KMS-11 (cell line): ENCODE measurements around the gene RAD51B.

Experiments used
- H2AFZ ChIP-seq: fragments of 200-600 bp; sonication (generic); 2 replicates; pipeline ENCODE4 v1.6.1; 2016; ENCODE audit warnings: antibody characterized with exemption, mixed run types, low read depth
- H3K27ac ChIP-seq: fragments of 200-600 bp; sonication (generic); 2 replicates; pipeline ENCODE4 v1.6.1; 2016; ENCODE audit warnings: mild to moderate bottlenecking, mixed run types
- H3K27me3 ChIP-seq: fragments of 200-600 bp; sonication (generic); 2 replicates; pipeline ENCODE4 v1.6.1; 2017; ENCODE audit warnings: mild to moderate bottlenecking, low read depth, mixed run types, moderate library complexity; ENCODE audit not compliant: insufficient read depth
- H3K36me3 ChIP-seq: fragments of 200-600 bp; sonication (generic); 2 replicates; pipeline ENCODE4 v1.6.1; 2017; ENCODE audit warnings: mild to moderate bottlenecking, mixed run types; ENCODE audit not compliant: insufficient read depth
- H3K4me1 ChIP-seq: fragments of 200-600 bp; sonication (generic); 2 replicates; pipeline ENCODE4 v1.6.1; 2016; ENCODE audit warnings: mild to moderate bottlenecking, low read depth, mixed run types; ENCODE audit not compliant: poor library complexity, severe bottlenecking
- H3K4me2 ChIP-seq: fragments of 200-600 bp; sonication (generic); 2 replicates; pipeline ENCODE4 v1.7.0; 2016; ENCODE audit warnings: mild to moderate bottlenecking, mixed run types
- H3K4me3 ChIP-seq: fragments of 200-600 bp; sonication (generic); IDR thresholded peaks from 2 replicates; pipeline ENCODE4 v1.6.1; 2017; ENCODE audit warnings: low read depth, low read length, mixed read lengths; ENCODE audit not compliant: insufficient read depth
- H3K79me2 ChIP-seq: fragments of 200-600 bp; sonication (generic); 2 replicates; pipeline ENCODE4 v1.6.1; 2016; ENCODE audit warnings: low read depth, mixed run types; ENCODE audit not compliant: insufficient read depth
- H3K9ac ChIP-seq: fragments of 200-600 bp; sonication (generic); 2 replicates; pipeline ENCODE4 v1.6.1; 2016; ENCODE audit warnings: mild to moderate bottlenecking, mixed run types
- H4K20me1 ChIP-seq: fragments of 200-600 bp; sonication (generic); 2 replicates; pipeline ENCODE4 v1.6.1; 2016; ENCODE audit warnings: mild to moderate bottlenecking, mixed run types; ENCODE audit not compliant: insufficient read depth
- TF ChIP-seq, protein P1 (sequence below): fragments of 200-600 bp; sonication (generic); conservative IDR thresholded peaks from 2 replicates; pipeline ENCODE4 v1.6.1; 2017; ENCODE audit warnings: low read depth, mild to moderate bottlenecking, antibody characterized with exemption, low read length, moderate library complexity, mixed read lengths

Gene RAD51B

DNA sequence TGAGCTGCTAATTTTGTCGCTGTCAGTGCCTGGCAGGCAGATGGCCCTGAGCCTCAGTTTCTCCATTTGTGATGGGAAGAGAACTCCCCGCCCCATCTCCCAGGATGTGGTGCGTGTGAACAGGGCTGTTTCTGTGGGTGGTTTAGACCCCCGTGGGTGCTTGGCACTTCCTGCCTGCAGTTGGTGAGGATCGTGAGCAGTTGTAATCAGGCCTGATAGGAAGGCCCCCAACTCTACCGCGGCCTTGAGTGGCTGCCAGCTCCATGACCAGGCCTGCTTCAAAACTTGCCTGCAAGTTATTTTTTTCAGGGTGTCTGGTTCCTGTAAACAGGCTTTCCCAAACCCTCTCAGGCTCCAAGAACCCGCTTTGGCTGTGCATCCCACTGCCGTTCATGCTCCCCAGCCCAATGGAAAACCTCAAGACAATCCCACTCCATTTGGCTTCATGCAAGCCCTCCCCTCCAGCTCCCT is 834.9 kb downstream of the RAD51B start:
- Histone ChIP-seq H3K79me2 (no peaks in the 10 kb centered on the region), H3K27me3 (no peaks in the 10 kb centered on the region), H3K4me1 (no peaks in the 10 kb centered on the region), H4K20me1 (no peaks in the 10 kb centered on the region), H3K4me3 (no peak overlapping the region), H3K27ac (no peak overlapping the region), H3K9ac (no peak overlapping the region), H3K4me2 (no peak overlapping the region), H2AFZ (no peak overlapping the region), H3K36me3 (no peaks in the 10 kb centered on the region)
- TF ChIP-seq, protein P1, sequence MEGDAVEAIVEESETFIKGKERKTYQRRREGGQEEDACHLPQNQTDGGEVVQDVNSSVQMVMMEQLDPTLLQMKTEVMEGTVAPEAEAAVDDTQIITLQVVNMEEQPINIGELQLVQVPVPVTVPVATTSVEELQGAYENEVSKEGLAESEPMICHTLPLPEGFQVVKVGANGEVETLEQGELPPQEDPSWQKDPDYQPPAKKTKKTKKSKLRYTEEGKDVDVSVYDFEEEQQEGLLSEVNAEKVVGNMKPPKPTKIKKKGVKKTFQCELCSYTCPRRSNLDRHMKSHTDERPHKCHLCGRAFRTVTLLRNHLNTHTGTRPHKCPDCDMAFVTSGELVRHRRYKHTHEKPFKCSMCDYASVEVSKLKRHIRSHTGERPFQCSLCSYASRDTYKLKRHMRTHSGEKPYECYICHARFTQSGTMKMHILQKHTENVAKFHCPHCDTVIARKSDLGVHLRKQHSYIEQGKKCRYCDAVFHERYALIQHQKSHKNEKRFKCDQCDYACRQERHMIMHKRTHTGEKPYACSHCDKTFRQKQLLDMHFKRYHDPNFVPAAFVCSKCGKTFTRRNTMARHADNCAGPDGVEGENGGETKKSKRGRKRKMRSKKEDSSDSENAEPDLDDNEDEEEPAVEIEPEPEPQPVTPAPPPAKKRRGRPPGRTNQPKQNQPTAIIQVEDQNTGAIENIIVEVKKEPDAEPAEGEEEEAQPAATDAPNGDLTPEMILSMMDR, result no peak

DNA sequence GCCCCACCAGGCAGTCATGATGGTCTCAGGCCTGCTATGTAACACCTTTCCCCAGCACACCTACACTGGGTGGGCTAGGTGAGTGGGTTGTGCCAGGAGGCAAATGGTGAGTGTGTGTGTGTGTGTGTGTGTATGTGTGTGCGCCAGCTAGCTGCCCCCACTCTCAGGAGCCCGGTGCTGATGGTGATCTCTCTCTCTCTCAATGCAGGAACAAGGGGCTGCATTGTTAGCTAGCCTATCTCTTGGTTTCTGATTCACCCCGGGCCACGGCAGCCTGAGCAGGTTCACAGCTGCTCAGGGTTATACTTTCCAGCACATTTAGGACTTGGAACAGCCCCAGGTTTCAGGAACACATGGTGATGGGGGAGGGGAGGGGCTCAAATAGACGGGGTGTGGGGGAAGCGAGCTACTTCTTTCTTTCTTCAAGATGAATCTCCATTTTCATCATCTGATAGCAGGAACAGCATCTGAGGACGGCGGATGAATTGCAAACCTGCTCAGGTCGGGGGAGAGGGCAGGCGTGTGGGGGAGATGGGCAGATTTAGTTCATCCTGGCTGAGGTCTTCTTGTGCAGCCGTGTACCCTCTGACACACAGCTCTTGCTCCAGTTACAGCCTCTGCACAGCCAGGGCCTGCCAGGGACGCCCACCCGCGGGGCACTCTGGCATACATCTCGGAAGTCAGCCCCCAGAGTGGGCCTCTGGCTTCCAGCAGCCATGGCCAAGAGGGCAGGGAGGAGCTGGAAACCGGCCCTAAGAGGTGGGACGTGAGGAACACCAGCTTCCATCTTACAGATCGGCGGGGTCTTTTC is 835.6 kb downstream of the RAD51B start:
- TF ChIP-seq, protein P1, result no peak
- H3K4me1 ChIP-seq, result no peaks in the 10 kb centered on the region

DNA sequence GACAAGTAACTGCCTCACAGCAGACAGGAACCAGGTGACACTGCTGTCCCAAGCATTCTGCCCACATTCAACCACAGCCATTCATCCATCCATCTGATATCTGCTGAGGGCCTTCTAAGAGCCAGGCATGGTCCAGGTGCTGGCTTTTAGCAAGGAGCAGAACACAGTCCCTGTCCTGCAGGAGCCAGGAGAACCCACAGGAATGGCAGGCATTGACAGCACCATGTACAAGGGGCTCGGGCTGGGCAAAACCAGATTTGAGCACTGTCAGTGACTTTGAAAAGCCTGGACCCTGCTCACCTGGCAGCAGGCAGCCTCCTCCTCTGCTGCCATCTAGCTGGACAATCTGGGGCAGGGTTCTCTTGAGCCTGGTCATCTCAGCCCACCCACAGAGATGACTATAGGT is 836.3 kb downstream of the RAD51B start:
- Histone ChIP-seq H3K36me3 (no peaks in the 10 kb centered on the region), H3K79me2 (no peaks in the 10 kb centered on the region), H3K4me1 (no peaks in the 10 kb centered on the region), H3K27me3 (no peaks in the 10 kb centered on the region), H3K4me3 (no peak overlapping the region), H3K4me2 (no peak overlapping the region), H4K20me1 (no peaks in the 10 kb centered on the region), H2AFZ (no peak overlapping the region), H3K27ac (no peak overlapping the region), H3K9ac (no peak overlapping the region)
- TF ChIP-seq, protein P1, result no peak

More for the DNA sequence above, 835.6 kb downstream of the RAD51B start:
- Histone ChIP-seq H4K20me1 (no peaks in the 10 kb centered on the region), H3K36me3 (no peaks in the 10 kb centered on the region), H2AFZ (no peak overlapping the region), H3K4me2 (no peak overlapping the region), H3K9ac (no peak overlapping the region), H3K4me3 (no peak overlapping the region), H3K79me2 (no peaks in the 10 kb centered on the region), H3K27ac (no peak overlapping the region), H3K27me3 (no peaks in the 10 kb centered on the region)

DNA sequence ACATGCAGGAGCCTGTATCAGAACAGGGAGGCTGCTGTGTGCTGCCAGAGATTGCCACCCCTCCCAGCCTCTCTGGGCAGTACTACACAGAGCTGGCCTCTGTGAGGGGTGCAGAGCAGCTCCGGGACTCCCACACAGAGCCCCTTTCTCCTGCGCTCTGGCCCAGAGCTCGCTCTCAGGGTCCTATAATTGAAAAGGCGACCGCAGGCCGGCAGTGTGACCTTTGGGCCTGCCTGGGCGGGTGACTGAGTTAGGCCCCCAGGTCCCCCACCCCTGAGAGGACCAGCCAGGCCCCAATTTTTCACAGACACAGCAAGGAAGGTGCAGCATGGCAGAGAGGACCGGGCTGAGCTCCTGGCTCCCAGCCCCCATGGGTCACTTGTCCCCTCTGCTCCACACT is 836.9 kb downstream of the RAD51B start:
- H3K79me2 ChIP-seq, result no peaks in the 10 kb centered on the region
- TF ChIP-seq, protein P1, result no peak
- H3K27ac ChIP-seq, result no peak overlapping the region
- no peaks in the 10 kb centered on the region for H3K36me3 ChIP-seq
- no peaks in the 10 kb centered on the region for H4K20me1 ChIP-seq
- H3K9ac ChIP-seq, result no peak overlapping the region
- no peaks in the 10 kb centered on the region for H3K4me1 ChIP-seq
- H3K4me3 ChIP-seq, result no peak overlapping the region
- no peaks in the 10 kb centered on the region for H3K27me3 ChIP-seq
- H3K4me2 ChIP-seq, result no peak overlapping the region
- H2AFZ ChIP-seq, result no peak overlapping the region
